ENCODE results near the gene CSRP3. TPM values are rescaled to one million over a fixed set of nuclear protein-coding genes. Genes with fewer than 3 reads are reported as not detected.

Gene CSRP3
- total and polyA plus RNA-seq, 9 of the 15 experiments (the other 6 are each of a cell fraction or from before 2014, with no cell fraction given): 0.14 TPM; not detected in 8

- TF ChIP-seq PTBP1 (IDR thresholded peaks at IDR 0.05; ENCODE audit: low read depth, low read length) (no peak), TEAD4 (IDR thresholded peaks at IDR 0.05; ENCODE audit: low read length) (peak; percentile 41; the same call in 1 of the 2 replicates), TEAD4 (CRISPR knock-in tag; IDR thresholded peaks at IDR 0.05; ENCODE audit: borderline replicate concordance) (no peak), MYC (IDR thresholded peaks at IDR 0.05; ENCODE audit: low read depth, low read length) (peak; percentile 38), MYC (CRISPR knock-in tag; IDR thresholded peaks at IDR 0.05; ENCODE audit: borderline replicate concordance, low read depth) (no peak), HOXB6 (CRISPR knock-in tag; IDR thresholded peaks at IDR 0.05; ENCODE audit: borderline replicate concordance) (no peak)
Observed at GRCh38 chr11:19173964-19174638, 27.7 kb downstream of the CSRP3 start (continued).

GRCh38 chr11:19173004-19173689 is 28.6 kb downstream of the CSRP3 start:
- WGBS (ENCODE audit: insufficient coverage, low coverage, missing lambda C conversion rate): 29% methylated on average over 9 of the region's 9 CpGs
- no TSS peak for BruUV-seq (replicated peaks)
- Histone ChIP-seq H3K4me2 (ENCODE audit: insufficient read depth, low read length) (peak overlapping the region; percentile 13; the same call in 1 of the 2 replicates), H3K9me3 (replicated peaks; ENCODE audit: control insufficient read depth, insufficient read depth, low read depth, low read length) (no peaks in the 10 kb centered on the region), H3K4me3 (no peak overlapping the region), H3K9ac (ENCODE audit: insufficient read depth in 1 of 2, low read depth in 2 of 2, low read length in 2 of 2) (no peak overlapping the region), H3K27ac (ENCODE audit: extremely low read depth, low read depth, low read length) (peak overlapping the region; percentile 19; the same call in 1 of the 3 replicates), H4K20me1 (replicated peaks; ENCODE audit: control insufficient read depth, insufficient read depth, low read length) (no peaks in the 10 kb centered on the region), H3K27me3 (ENCODE audit: control insufficient read depth in 2 of 2, insufficient read depth in 2 of 2, low read length in 2 of 2) (no peaks in the 10 kb centered on the region), H2AFZ (ENCODE audit: low read depth, low read length) (peak overlapping the region; percentile 23; the same call in 1 of the 2 replicates), H3K79me2 (ENCODE audit: control insufficient read depth, insufficient read depth, low read length) (no peaks in the 10 kb centered on the region), H3K9me1 (ENCODE audit: control insufficient read depth, insufficient read depth, low read length) (no peaks in the 10 kb centered on the region), H3K4me1 (replicated peaks in 1 of 2; ENCODE audit: control insufficient read depth in 2 of 2, insufficient read depth in 2 of 2, low read length in 2 of 2) (peaks cover 0 to 20% of the 10 kb centered on the region in 2 experiments; a peak in 2 of 5 replicates), H3K36me3 (ENCODE audit: control insufficient read depth, insufficient read depth, low read length) (peaks cover 16% of the 10 kb centered on the region; the same call in 2 of the 3 replicates)
- FAIRE-seq (peak; percentile 52), ATAC-seq (peak; percentile 76), DNase-seq (ENCODE audit: extremely low read depth in 1 of 4, low spot score in 3 of 4) (peak in 2 of 4 experiments; percentile 35 to 54)
- ChIA-PET CTCF (ENCODE audit: low intra/inter-chr PET ratio) (no interaction called here), POLR2A (no interaction called here)
- in situ Hi-C loops (cut with MboI) (no loop called here), intact Hi-C loops (cut with micrococcal nuclease) (no loop called here)
- TF ChIP-seq ZNF511 (CRISPR knock-in tag; IDR thresholded peaks at IDR 0.05) (no peak), ZBED1 (IDR thresholded peaks at IDR 0.05) (no peak), TEAD4 (IDR thresholded peaks at IDR 0.05; ENCODE audit: low read length) (no peak; the same call in 1 of the 2 replicates), TEAD4 (CRISPR knock-in tag; IDR thresholded peaks at IDR 0.05; ENCODE audit: borderline replicate concordance) (no peak), FOXP1 (CRISPR knock-in tag; IDR thresholded peaks at IDR 0.05) (no peak), TCF15 (CRISPR knock-in tag; IDR thresholded peaks at IDR 0.05) (no peak), ZBTB1 (CRISPR knock-in tag; IDR thresholded peaks at IDR 0.05; ENCODE audit: borderline replicate concordance, low read depth) (no peak), ZNF444 (CRISPR knock-in tag; IDR thresholded peaks at IDR 0.05) (no peak), STAT5A (IDR thresholded peaks at IDR 0.05; ENCODE audit: borderline replicate concordance, low read length) (peak; percentile 22; the same call in 1 of the 2 replicates), YBX1 (IDR thresholded peaks at IDR 0.05) (no peak), PCBP1 (IDR thresholded peaks at IDR 0.05; ENCODE audit: low read depth, low read length, poor library complexity, severe bottlenecking) (no peak), L3MBTL2 (IDR thresholded peaks at IDR 0.05) (no peak), CHAMP1 (IDR thresholded peaks at IDR 0.05) (no peak)
